HG02938 (cell line): Measurements from ENCODE around the gene VPS13D.
"Not testable (repeated sequence)": the region's sequence is repeated elsewhere in the genome, so short reads cannot be mapped to it uniquely, and the experiment has no call there.

Experiments used
- ATAC-seq: cut with Tn5 transposase; IDR thresholded peaks from one replicate; pipeline ENCODE4 v1.9.1; 2021; ENCODE audit warnings: mild to moderate bottlenecking, moderate library complexity; ENCODE audit not compliant: unreplicated experiment

Gene VPS13D

GRCh38 chr1:12530462-12531178, 300.8 kb downstream of the VPS13D start:
- no peak for ATAC-seq

GRCh38 chr1:12531179-12531499, 301.3 kb downstream of the VPS13D start:
- ATAC-seq, result no peak

DNA sequence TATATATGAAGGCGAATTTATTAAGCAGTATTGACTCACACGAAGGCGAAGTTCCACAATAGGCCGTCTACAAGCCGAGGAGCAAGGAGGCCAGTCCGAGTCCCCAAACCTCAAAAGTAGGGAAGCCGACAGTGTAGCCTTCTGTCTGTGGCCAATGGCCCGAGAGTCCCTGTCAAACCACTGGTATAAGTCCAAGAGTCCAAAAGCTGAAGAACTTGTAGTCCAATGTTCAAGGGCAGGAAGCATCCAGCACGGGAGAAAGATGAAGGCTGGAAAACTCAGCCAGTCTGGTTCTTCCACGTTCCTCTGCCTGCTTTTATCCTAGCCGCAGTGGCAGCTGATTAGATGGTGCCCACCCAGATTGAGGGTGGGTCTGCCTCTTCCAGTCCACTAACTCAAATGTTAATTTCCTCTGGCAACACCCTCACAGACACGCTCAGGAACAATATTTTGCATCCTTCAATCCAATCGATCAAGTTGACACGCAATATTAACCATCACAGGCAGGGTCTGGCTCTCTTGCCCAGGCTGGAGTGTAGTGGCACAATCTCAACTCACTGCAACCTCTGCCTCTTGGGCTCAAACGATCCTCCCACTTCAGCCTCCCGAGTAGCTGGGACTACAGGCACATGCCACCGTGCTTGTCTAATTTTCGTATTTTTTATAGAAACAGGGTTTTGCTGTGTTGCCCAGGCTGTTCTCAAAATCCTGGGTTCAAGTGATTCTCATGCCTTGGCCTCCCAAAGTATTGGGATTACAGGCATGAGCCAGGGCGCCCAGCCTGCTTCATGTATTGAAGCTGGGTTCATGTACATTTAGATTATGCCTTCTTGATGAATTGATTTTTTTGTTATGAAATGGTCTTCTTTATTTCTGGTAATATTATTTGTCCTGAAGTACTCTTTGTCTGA, 302.8 kb downstream of the VPS13D start:
- ATAC-seq, result no peak

- no peak for ATAC-seq
Observed at GRCh38 chr1:12536023-12536639, 306.3 kb downstream of the VPS13D start.

GRCh38 chr1:12537294-12537693, 307.5 kb downstream of the VPS13D start:
- no peak for ATAC-seq

DNA sequence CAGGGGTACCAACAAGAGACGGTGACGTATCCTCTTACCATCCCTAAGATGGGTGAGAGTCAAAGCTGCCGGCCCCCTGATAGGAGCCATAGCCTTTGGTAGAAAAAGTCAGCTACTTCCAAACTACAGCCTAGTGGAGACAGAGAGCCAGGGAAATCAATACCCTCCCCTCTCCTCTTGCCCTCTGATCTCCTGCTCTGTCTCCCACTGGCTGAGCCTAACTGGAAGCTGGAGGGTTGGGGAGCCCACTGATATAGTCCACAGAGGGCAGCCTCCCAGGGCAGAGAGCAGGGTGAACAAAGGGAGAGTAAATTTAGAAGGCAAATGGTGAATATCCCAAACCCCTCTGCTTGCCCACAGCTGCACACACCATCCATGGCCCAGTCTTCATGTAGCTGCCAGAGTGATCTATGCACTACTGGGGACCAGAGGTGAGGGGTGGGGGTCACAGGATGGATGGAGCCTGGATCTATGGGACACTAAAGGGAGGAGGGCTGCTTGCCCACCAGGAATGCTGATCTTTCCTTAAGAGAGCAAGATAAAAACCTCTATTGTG, 308.2 kb downstream of the VPS13D start:
- no peak for ATAC-seq

GRCh38 chr1:12538536-12538935, 308.7 kb downstream of the VPS13D start:
- ATAC-seq, result not testable (repeated sequence)

GRCh38 chr1:12539320-12539704, 309.5 kb downstream of the VPS13D start:
- no peak for ATAC-seq

DNA sequence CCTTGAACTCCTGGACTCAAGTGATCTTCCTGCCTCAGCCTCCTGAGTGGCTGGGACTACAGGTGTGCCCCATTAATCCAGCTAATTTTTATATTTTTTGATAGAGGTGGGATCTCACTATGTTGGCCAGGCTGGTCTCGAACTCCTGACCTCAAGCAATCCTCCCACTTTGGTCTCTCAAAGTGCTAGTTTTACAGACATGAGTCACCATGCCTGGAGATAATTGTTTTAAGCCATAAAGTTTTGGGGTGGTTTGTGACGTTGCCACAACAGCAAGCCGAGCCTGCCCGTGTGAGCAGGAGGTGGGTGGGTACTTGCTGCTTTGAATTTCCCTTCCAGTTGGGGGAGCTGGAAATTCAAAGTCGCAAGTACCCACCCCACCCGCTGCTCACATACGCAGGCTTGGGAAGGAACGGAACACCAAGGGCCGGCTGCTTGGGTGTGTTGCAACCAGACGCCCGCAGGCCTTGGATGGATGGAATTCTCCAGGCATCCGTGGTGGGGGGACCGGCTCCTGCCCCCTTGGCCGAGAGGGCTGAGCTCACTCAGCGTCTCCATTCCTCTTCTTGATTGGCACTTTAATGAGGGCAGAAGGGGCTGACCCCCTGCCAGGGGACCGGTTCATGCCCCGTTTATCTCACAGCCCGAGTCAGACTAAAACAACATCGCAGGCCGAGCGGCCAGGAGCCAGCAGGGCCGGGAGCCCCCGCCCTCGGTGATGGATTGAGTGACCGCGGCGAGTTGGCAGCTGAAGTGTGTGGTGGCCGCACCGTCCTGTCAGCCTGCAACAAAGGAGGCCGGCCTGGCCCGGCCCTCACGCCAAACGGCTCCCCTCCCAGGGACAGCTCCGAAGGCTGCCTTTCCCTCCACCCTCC, 310.1 kb downstream of the VPS13D start:
- no peak for ATAC-seq

GRCh38 chr1:12540580-12541273, 310.9 kb downstream of the VPS13D start:
- ATAC-seq, result no peak

- ATAC-seq, result no peak
Observed at GRCh38 chr1:12541274-12542137, 311.7 kb downstream of the VPS13D start.

GRCh38 chr1:12542138-12542465, 312.3 kb downstream of the VPS13D start:
- no peak for ATAC-seq

- no peak for ATAC-seq
Observed at GRCh38 chr1:12542616-12543592, 313.1 kb downstream of the VPS13D start.

DNA sequence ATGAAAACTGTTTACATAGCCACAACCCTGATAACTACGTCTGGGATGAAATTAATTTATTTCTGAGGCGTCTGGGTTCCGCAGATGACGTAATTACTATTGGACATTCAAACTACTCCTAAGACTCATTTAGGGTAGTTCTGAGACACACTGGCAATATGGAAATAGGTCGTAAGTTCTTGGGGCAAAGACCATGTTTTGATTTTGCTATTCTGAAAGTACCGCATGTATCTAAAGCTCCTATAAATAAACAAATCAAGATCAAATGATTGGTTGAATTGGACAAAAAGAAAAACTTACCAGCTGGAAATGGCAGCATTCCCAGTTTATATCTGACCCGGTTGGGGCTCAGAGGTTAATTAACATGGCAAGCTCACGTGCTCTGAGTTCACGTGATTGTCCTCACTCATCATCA, 313.9 kb downstream of the VPS13D start:
- ATAC-seq, result no peak

DNA sequence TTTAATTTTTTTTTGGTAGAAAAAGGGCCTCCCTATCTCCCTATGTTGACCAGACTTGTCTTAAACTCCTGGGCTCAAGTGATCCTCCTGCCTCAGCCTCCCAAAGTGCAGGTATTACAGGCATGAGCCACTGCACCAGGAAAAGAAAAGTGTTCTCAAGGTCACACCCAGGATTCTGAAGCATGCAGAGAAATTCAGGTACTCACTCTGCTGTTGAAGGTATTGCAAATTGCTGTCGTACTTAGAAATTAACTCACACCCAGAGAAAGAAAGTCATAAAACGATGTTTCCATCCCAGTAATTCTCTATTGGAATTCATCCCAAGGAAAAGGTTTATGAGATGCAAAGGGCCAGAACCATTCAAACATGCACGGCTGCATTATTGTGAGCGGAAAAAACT, 314.5 kb downstream of the VPS13D start:
- no peak for ATAC-seq

- ATAC-seq, result no peak
Observed at GRCh38 chr1:12544992-12545391, 315.2 kb downstream of the VPS13D start.

GRCh38 chr1:12546771-12547585, 317.1 kb downstream of the VPS13D start:
- no peak for ATAC-seq
